PC-3 (cell line): ENCODE data around the gene SFXN1. TPM values are rescaled to one million over a fixed set of nuclear protein-coding genes. Genes with fewer than 3 reads are reported as not detected.

ENCODE experiments used
- ATAC-seq: fragments of 200-7000 bp; cut with Tn5 transposase; 2 replicates; pipeline ENCODE4 v1.9.1; 2020; ENCODE audit warnings: mild to moderate bottlenecking, moderate library complexity
- BruUV-seq: library from RNA; stranded (reverse); fragments of 400-500 nt; replicated peaks from 2 replicates; lab custom pipeline; 2021; lab: Mats Ljungman, UMichigan
- CTCF ChIA-PET: fragments of 300-600 bp; sonication (Branson Sonifier 250); formaldehyde crosslinking; loops from one replicate; lab custom pipeline; 2022; ENCODE audit warnings: antibody characterized with exemption; lab: Charles Lee
- POLR2A ChIA-PET: fragments of 300-600 bp; sonication (Branson Sonifier 250); formaldehyde crosslinking; loops from one replicate; lab custom pipeline; 2022; ENCODE audit warnings: antibody characterized with exemption; ENCODE audit not compliant: unreplicated experiment; lab: Charles Lee
- DNase-seq: peaks from one replicate; pipeline ENCODE4 v3.0.0-alpha.2; 2015
- H2AFZ ChIP-seq: fragments of 300-600 bp; sonication (generic); 2 replicates; pipeline ENCODE4 v1.6.0; 2016; ENCODE audit warnings: antibody characterized with exemption, low read length
- H3F3A ChIP-seq: fragments of 300-600 bp; sonication (generic); one replicate; pipeline ENCODE4 v1.6.0; 2017; ENCODE audit warnings: antibody characterized with exemption, low read length, control low read depth, mild to moderate bottlenecking; ENCODE audit not compliant: unreplicated experiment
- H3K27ac ChIP-seq: fragments of 300-600 bp; sonication (generic); 2 replicates; pipeline ENCODE4 v1.5.1; 2016; ENCODE audit warnings: mild to moderate bottlenecking, low read length
- H3K27me3 ChIP-seq: fragments of 300-600 bp; sonication (generic); 2 replicates; pipeline ENCODE4 v1.6.1; 2016; ENCODE audit warnings: low read length, mixed read lengths
- H3K36me3 ChIP-seq: fragments of 300-600 bp; sonication (generic); 2 replicates; pipeline ENCODE4 v1.6.1; 2016; ENCODE audit warnings: low read depth, mixed run types, low read length, mixed read lengths
- H3K4me1 ChIP-seq: fragments of 300-600 bp; sonication (generic); 2 replicates; pipeline ENCODE4 v1.5.1; 2016; ENCODE audit warnings: low read length; ENCODE audit not compliant: insufficient read depth
- H3K4me2 ChIP-seq: fragments of 300-600 bp; sonication (generic); 2 replicates; pipeline ENCODE4 v1.6.0; 2016; ENCODE audit warnings: low read length
- H3K4me3 ChIP-seq: fragments of 300-600 bp; sonication (generic); 2 replicates; pipeline ENCODE4 v1.5.1; 2016; ENCODE audit warnings: mild to moderate bottlenecking, low read length, mixed read lengths
- H3K79me2 ChIP-seq: fragments of 300-600 bp; sonication (generic); 2 replicates; pipeline ENCODE4 v1.6.1; 2017; ENCODE audit warnings: low read length, mixed read lengths
- H3K9ac ChIP-seq: fragments of 300-600 bp; sonication (generic); 2 replicates; pipeline ENCODE4 v1.6.0; 2016; ENCODE audit warnings: mild to moderate bottlenecking, low read length
- H3K9me2 ChIP-seq: fragments of 300-600 bp; sonication (generic); replicated peaks from 2 replicates; pipeline ENCODE4 v1.6.1; 2016; ENCODE audit warnings: mixed run types, low read length, mixed read lengths
- H3K9me3 ChIP-seq: fragments of 300-600 bp; sonication (generic); 2 replicates; pipeline ENCODE4 v1.6.1; 2016; ENCODE audit warnings: low read length, mixed read lengths
- H4K20me1 ChIP-seq: fragments of 300-600 bp; sonication (generic); 2 replicates; pipeline ENCODE4 v1.6.1; 2016; ENCODE audit warnings: low read length, mixed read lengths
- EZH2 ChIP-seq: fragments of 300-600 bp; sonication (generic); IDR thresholded peaks from one replicate; pipeline ENCODE4 v1.6.1; 2017; ENCODE audit warnings: antibody characterized with exemption, mild to moderate bottlenecking, low read length; ENCODE audit not compliant: unreplicated experiment
- EZH2phosphoT487 ChIP-seq: fragments of 300-600 bp; sonication (generic); IDR thresholded peaks from 2 replicates; pipeline ENCODE4 v1.6.1; 2018; ENCODE audit warnings: mild to moderate bottlenecking, antibody characterized with exemption, low read length, borderline replicate concordance
- intact Hi-C: fragments of 100-400 bp; cut with micrococcal nuclease; formaldehyde crosslinking; loops from 2 replicates; pipeline ENCODE4 v1.9.0; 2023
- total RNA-seq: library from RNA; depleted of rRNA; stranded (reverse); fragments of >200 nt; gene quantifications from 2 replicates; pipeline ENCODE4 v1.2.3, GENCODE V29; 2014
- TF ChIP-seq, protein P1 (sequence below): fragments of 300-600 bp; sonication (generic); conservative IDR thresholded peaks from 2 replicates; pipeline ENCODE4 v1.5.1; 2017; ENCODE audit warnings: antibody characterized with exemption, low read depth, mild to moderate bottlenecking, low read length

SFXN1 gene
- total RNA-seq, 1 experiment from 2014 or later, result 46.5 TPM

DNA sequence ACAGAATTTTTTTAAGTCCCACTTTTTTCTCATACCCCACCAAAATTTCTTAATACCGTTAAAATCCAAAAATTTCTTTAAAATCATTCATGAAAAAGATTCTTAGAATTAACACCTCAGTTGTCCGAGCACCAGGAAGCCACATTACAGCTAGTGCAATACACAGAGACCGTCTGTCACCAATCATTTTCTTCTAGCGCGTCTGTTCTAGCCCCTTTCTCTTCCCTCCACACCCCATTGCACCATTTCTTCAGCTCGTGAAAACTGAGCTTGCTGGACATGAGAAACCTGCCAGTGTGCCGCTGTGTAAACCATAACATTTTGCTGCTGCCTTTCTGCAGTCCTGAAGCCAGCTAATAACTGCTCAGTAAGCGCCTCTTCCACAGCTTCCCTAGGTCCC lies 5.0 kb downstream of the SFXN1 start:
- H3K79me2 ChIP-seq, result peaks cover 96% of the 10 kb centered on the region
- 0 out of 2 replicates have a peak, but pooled peaks cover 8% of the 10 kb centered on the region for H4K20me1 ChIP-seq
- ChIA-PET CTCF (no interaction called here), POLR2A (no interaction called here)
- H3K36me3 ChIP-seq, result no peaks in the 10 kb centered on the region; the same call in 1 of the 2 replicates
- H3K4me3 ChIP-seq, result no peak overlapping the region
- intact Hi-C loops, result no loop called here
- H3K9ac ChIP-seq, result no peak overlapping the region
- no peaks in the 10 kb centered on the region for H3F3A ChIP-seq
- H3K27ac ChIP-seq, result no peak overlapping the region
- no peak for TF ChIP-seq EZH2
- TF ChIP-seq, protein P1, sequence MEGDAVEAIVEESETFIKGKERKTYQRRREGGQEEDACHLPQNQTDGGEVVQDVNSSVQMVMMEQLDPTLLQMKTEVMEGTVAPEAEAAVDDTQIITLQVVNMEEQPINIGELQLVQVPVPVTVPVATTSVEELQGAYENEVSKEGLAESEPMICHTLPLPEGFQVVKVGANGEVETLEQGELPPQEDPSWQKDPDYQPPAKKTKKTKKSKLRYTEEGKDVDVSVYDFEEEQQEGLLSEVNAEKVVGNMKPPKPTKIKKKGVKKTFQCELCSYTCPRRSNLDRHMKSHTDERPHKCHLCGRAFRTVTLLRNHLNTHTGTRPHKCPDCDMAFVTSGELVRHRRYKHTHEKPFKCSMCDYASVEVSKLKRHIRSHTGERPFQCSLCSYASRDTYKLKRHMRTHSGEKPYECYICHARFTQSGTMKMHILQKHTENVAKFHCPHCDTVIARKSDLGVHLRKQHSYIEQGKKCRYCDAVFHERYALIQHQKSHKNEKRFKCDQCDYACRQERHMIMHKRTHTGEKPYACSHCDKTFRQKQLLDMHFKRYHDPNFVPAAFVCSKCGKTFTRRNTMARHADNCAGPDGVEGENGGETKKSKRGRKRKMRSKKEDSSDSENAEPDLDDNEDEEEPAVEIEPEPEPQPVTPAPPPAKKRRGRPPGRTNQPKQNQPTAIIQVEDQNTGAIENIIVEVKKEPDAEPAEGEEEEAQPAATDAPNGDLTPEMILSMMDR, result no peak
- TF ChIP-seq EZH2phosphoT487, result no peak
- H3K4me1 ChIP-seq, result peaks cover 9% of the 10 kb centered on the region; the same call in 1 of the 2 replicates
- H2AFZ ChIP-seq, result no peak overlapping the region
- H3K9me3 ChIP-seq, result no peaks in the 10 kb centered on the region
- no peaks in the 10 kb centered on the region for H3K27me3 ChIP-seq
- DNase-seq (no peak), ATAC-seq (no peak)
- no TSS peak for BruUV-seq
- no peaks in the 10 kb centered on the region for H3K9me2 ChIP-seq
- no peak overlapping the region for H3K4me2 ChIP-seq

DNA sequence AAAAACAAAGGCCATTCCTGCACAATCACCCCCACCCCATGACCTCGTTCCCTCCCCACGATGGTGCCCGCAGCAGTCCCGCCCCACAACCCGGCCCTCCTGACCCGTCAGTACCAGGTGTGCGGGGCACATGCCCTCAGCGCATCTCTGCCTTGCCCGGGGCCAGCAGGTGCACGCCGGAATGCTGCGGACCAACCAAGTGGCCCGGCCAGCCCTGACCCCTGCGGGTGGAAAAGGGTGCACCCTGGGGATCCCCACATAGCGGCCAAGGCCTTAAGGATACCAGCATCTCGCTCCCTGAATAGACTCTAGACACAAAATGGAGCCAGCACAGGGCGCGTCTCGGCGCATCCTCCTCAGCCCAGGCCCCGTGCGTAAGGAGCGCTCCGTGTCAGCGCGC lies 6.0 kb downstream of the SFXN1 start:
- BruUV-seq, result no TSS peak
- peaks cover 9% of the 10 kb centered on the region; the same call in 1 of the 2 replicates for H3K4me1 ChIP-seq
- no peak for ATAC-seq
- CTCF ChIA-PET, result no interaction called here
- no peak overlapping the region for H3K27ac ChIP-seq
- H3K9me3 ChIP-seq, result no peaks in the 10 kb centered on the region
- no peaks in the 10 kb centered on the region for H3F3A ChIP-seq
- POLR2A ChIA-PET, result no interaction called here
- H4K20me1 ChIP-seq, result peaks cover 13% of the 10 kb centered on the region; the same call in 1 of the 2 replicates
- no peak overlapping the region for H2AFZ ChIP-seq
- no peak overlapping the region for H3K4me3 ChIP-seq
- TF ChIP-seq EZH2 (no peak), EZH2phosphoT487 (no peak)
- TF ChIP-seq, protein P1, result no peak
- no peak overlapping the region for H3K9ac ChIP-seq
- intact Hi-C loops, result no loop called here
- no peaks in the 10 kb centered on the region for H3K27me3 ChIP-seq
- no peak overlapping the region for H3K4me2 ChIP-seq
- H3K36me3 ChIP-seq, result no peaks in the 10 kb centered on the region; the same call in 1 of the 2 replicates
- no peak for DNase-seq
- H3K79me2 ChIP-seq, result peaks cover 98% of the 10 kb centered on the region
- no peaks in the 10 kb centered on the region for H3K9me2 ChIP-seq

DNA sequence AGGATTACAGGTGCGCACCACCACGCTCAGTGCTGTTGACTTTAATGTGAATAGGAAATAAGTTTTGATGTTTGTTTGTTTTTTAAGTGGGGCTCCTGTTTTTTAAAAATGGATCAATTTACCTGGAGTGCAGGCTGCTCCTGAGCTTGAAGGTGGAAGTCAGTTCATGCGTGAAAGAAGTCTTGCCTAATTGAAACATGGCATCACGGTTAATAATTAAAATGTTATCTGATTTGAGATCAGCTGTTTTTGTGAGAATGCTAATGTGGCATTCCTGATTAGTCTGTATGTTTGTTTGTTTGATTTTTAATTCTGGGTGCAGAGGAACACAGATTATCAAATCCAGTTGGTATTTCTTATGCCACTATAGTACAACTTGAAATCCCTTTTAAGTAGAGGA lies 6.5 kb downstream of the SFXN1 start:
- Histone ChIP-seq H3K9me2 (no peaks in the 10 kb centered on the region), H3K36me3 (no peaks in the 10 kb centered on the region; the same call in 1 of the 2 replicates), H3K9me3 (no peaks in the 10 kb centered on the region), H3K79me2 (peaks cover 98% of the 10 kb centered on the region), H3K4me3 (no peak overlapping the region), H3K27me3 (no peaks in the 10 kb centered on the region), H3K4me1 (peaks cover 6% of the 10 kb centered on the region; the same call in 1 of the 2 replicates), H4K20me1 (peaks cover 13% of the 10 kb centered on the region; the same call in 1 of the 2 replicates), H3F3A (no peaks in the 10 kb centered on the region), H3K9ac (no peak overlapping the region), H3K4me2 (no peak overlapping the region), H3K27ac (no peak overlapping the region), H2AFZ (no peak overlapping the region)
- intact Hi-C loops, result no loop called here
- ChIA-PET POLR2A (no interaction called here), CTCF (no interaction called here)
- TF ChIP-seq EZH2phosphoT487, result no peak
- ATAC-seq, result no peak
- DNase-seq, result no peak
- no TSS peak for BruUV-seq
